PC-9 (cell line): Measurements from ENCODE around the gene ANO8. TPM values are rescaled to one million over a fixed set of nuclear protein-coding genes. Genes with fewer than 3 reads are reported as not detected.

Source experiments
- BruUV-seq: library from RNA; stranded (reverse); fragments of 400-500 nt; replicated peaks from 2 replicates; lab custom pipeline; 2021; lab: Mats Ljungman, UMichigan
- CTCF ChIA-PET: fragments of 300-600 bp; sonication (Branson Sonifier 250); formaldehyde crosslinking; loops from one replicate; lab custom pipeline; 2022; ENCODE audit warnings: antibody characterized with exemption; lab: Charles Lee
- POLR2A ChIA-PET: fragments of 300-600 bp; sonication (Branson Sonifier 250); formaldehyde crosslinking; loops from one replicate; lab custom pipeline; 2022; ENCODE audit warnings: antibody characterized with exemption; ENCODE audit not compliant: unreplicated experiment; lab: Charles Lee
- DNase-seq, 2 experiments: peaks; one replicate each; pipeline versions ENCODE4 v3.0.0 to v3.0.0-alpha.2; 2015 to 2022; ENCODE audit warnings: mixed read lengths in 1 of 2
- H2AFZ ChIP-seq: fragments of 200-600 bp; sonication (generic); 2 replicates; pipeline ENCODE4 v1.8.1; 2017; ENCODE audit warnings: antibody characterized with exemption
- H3F3A ChIP-seq: fragments of 200-600 bp; sonication (generic); 2 replicates; pipeline ENCODE4 v1.8.1; 2017; ENCODE audit warnings: antibody characterized with exemption, mild to moderate bottlenecking, low read depth; ENCODE audit not compliant: insufficient read depth
- H3K27ac ChIP-seq: fragments of 200-600 bp; sonication (generic); 2 replicates; pipeline ENCODE4 v1.6.1; 2016; ENCODE audit warnings: mixed run types
- H3K27me3 ChIP-seq: fragments of 200-600 bp; sonication (generic); 2 replicates; pipeline ENCODE4 v1.6.1; 2016; ENCODE audit warnings: low read depth, mixed run types; ENCODE audit not compliant: insufficient read depth
- H3K36me3 ChIP-seq: fragments of 200-600 bp; sonication (generic); 2 replicates; pipeline ENCODE4 v1.6.1; 2016; ENCODE audit warnings: low read depth, mixed run types
- H3K4me1 ChIP-seq: fragments of 200-600 bp; sonication (generic); replicated peaks from 2 replicates; pipeline ENCODE4 v1.6.1; 2016; ENCODE audit warnings: mixed run types; ENCODE audit not compliant: insufficient read depth
- H3K4me2 ChIP-seq: fragments of 200-600 bp; sonication (generic); 2 replicates; pipeline ENCODE4 v1.6.1; 2017; ENCODE audit warnings: mixed run types
- H3K4me3 ChIP-seq: fragments of 200-600 bp; sonication (generic); 2 replicates; pipeline ENCODE4 v1.6.1; 2016; ENCODE audit warnings: mixed run types
- H3K79me2 ChIP-seq: fragments of 200-600 bp; sonication (generic); 2 replicates; pipeline ENCODE4 v1.6.1; 2017; ENCODE audit warnings: low read depth, mixed run types
- H3K9me2 ChIP-seq: fragments of 200-600 bp; sonication (generic); 2 replicates; pipeline ENCODE4 v1.8.1; 2017; ENCODE audit warnings: mild to moderate bottlenecking; ENCODE audit not compliant: insufficient read depth
- H3K9me3 ChIP-seq: fragments of 200-600 bp; sonication (generic); 2 replicates; pipeline ENCODE4 v1.8.1; 2016; ENCODE audit warnings: low read depth; ENCODE audit not compliant: insufficient read depth
- H4K20me1 ChIP-seq: fragments of 200-600 bp; sonication (generic); 2 replicates; pipeline ENCODE4 v1.8.1; 2017; ENCODE audit not compliant: insufficient read depth
- CTCF ChIP-seq: fragments of 200-600 bp; sonication (generic); conservative IDR thresholded peaks from 2 replicates; pipeline ENCODE4 v1.6.1; 2017; ENCODE audit warnings: mixed run types, antibody characterized with exemption, mild to moderate bottlenecking, moderate library complexity
- EZH2 ChIP-seq: fragments of 200-600 bp; sonication (generic); IDR thresholded peaks from 2 replicates; pipeline ENCODE4 v1.8.0; 2017; ENCODE audit warnings: antibody characterized with exemption, low read depth
- intact Hi-C: fragments of 100-400 bp; cut with micrococcal nuclease; formaldehyde crosslinking; loops from one replicate; pipeline ENCODE4 v1.10.0; 2022; ENCODE audit not compliant: unreplicated experiment
- total RNA-seq: library from RNA; stranded (reverse); gene quantifications from 2 replicates; pipeline ENCODE4 v1.2.3, GENCODE V29; 2021

The ANO8 gene
- total RNA-seq, 1 experiment from 2014 or later: 11.4 TPM

GRCh38 chr19:17323300-17323963 lies 11.2 kb downstream of the ANO8 start:
- ChIA-PET POLR2A (no interaction called here), CTCF (no interaction called here)
- no peak overlapping the region for H3K27ac ChIP-seq
- no peaks in the 10 kb centered on the region for H3K9me3 ChIP-seq
- H3K79me2 ChIP-seq: peaks cover 9% of the 10 kb centered on the region
- BruUV-seq: no TSS peak
- H3F3A ChIP-seq: peaks cover 45% of the 10 kb centered on the region
- no peak overlapping the region for H3K4me2 ChIP-seq
- peaks cover 16% of the 10 kb centered on the region; the same call in 1 of the 2 replicates for H3K36me3 ChIP-seq
- no peaks in the 10 kb centered on the region for H3K9me2 ChIP-seq
- intact Hi-C loops: no loop called here
- DNase-seq: no peak
- H4K20me1 ChIP-seq: peaks cover 12% of the 10 kb centered on the region; the same call in 1 of the 2 replicates
- no peaks in the 10 kb centered on the region for H3K27me3 ChIP-seq
- peaks cover 23% of the 10 kb centered on the region for H3K4me1 ChIP-seq
- H2AFZ ChIP-seq: no peak overlapping the region
- TF ChIP-seq EZH2 (no peak), CTCF (no peak)
- no peak overlapping the region for H3K4me3 ChIP-seq

GRCh38 chr19:17322854-17323253 lies 11.8 kb downstream of the ANO8 start:
- ChIA-PET CTCF (no interaction called here), POLR2A (no interaction called here)
- no peak overlapping the region for H3K27ac ChIP-seq
- H3K4me2 ChIP-seq: no peak overlapping the region
- TF ChIP-seq EZH2 (no peak), CTCF (no peak)
- H3K4me3 ChIP-seq: no peak overlapping the region
- H4K20me1 ChIP-seq: peaks cover 12% of the 10 kb centered on the region; the same call in 1 of the 2 replicates
- peaks cover 16% of the 10 kb centered on the region; the same call in 1 of the 2 replicates for H3K36me3 ChIP-seq
- BruUV-seq: no TSS peak
- no peaks in the 10 kb centered on the region for H3K9me3 ChIP-seq
- H2AFZ ChIP-seq: no peak overlapping the region
- peaks cover 27% of the 10 kb centered on the region for H3K4me1 ChIP-seq
- peaks cover 47% of the 10 kb centered on the region for H3F3A ChIP-seq
- intact Hi-C loops: no loop called here
- H3K27me3 ChIP-seq: no peaks in the 10 kb centered on the region
- H3K79me2 ChIP-seq: peaks cover 15% of the 10 kb centered on the region
- H3K9me2 ChIP-seq: no peaks in the 10 kb centered on the region
- no peak for DNase-seq

- peak overlapping the region; percentile 2; the same call in 1 of the 2 replicates for H3K27ac ChIP-seq
These were observed 12.8 kb downstream of the ANO8 start for GRCh38 chr19:17321655-17322489.

More at GRCh38 chr19:17321655-17322489, 12.8 kb downstream of the ANO8 start:
- H3K36me3 ChIP-seq: peaks cover 18% of the 10 kb centered on the region
- H3K27me3 ChIP-seq: no peaks in the 10 kb centered on the region
- TF ChIP-seq CTCF (no peak), EZH2 (no peak)
- H4K20me1 ChIP-seq: peaks cover 12% of the 10 kb centered on the region; the same call in 1 of the 2 replicates
- H2AFZ ChIP-seq: no peak overlapping the region
- no TSS peak for BruUV-seq
- no peak overlapping the region for H3K4me3 ChIP-seq
- H3K4me2 ChIP-seq: no peak overlapping the region
- CTCF ChIA-PET: no interaction called here
- POLR2A ChIA-PET: interaction anchor here (1.0 kb wide), 1 partner anchor 27 kb away, joined by 5 read pairs; no protein-coding TSS in a partner anchor
- peaks cover 17% of the 10 kb centered on the region for H3K79me2 ChIP-seq
- intact Hi-C loops: no loop called here
- no peak for DNase-seq
- H3F3A ChIP-seq: peaks cover 47% of the 10 kb centered on the region
- H3K9me3 ChIP-seq: no peaks in the 10 kb centered on the region
- H3K9me2 ChIP-seq: no peaks in the 10 kb centered on the region
- peaks cover 26% of the 10 kb centered on the region for H3K4me1 ChIP-seq
